HEK293T (cell line): ENCODE data around the gene ASTE1.

Experiments used
- ELF4 ChIP-seq: fragments of 450-650 bp; IDR thresholded peaks from 2 replicates; pipeline ENCODE4 v1.6.1; 2017; ENCODE audit warnings: antibody characterized with exemption
- HDGF ChIP-seq: fragments of 450-650 bp; IDR thresholded peaks from 2 replicates; pipeline ENCODE4 v1.6.1; 2017; ENCODE audit warnings: antibody characterized with exemption, borderline replicate concordance
- L3MBTL2 ChIP-seq: fragments of 450-650 bp; conservative IDR thresholded peaks from 2 replicates; pipeline ENCODE4 v1.6.1; 2016; ENCODE audit warnings: mild to moderate bottlenecking
- PKNOX1 ChIP-seq: fragments of 450-650 bp; IDR thresholded peaks from 2 replicates; pipeline ENCODE4 v1.6.1; 2016
- SP1 ChIP-seq: fragments of 450-650 bp; IDR thresholded peaks from 2 replicates; pipeline ENCODE4 v1.6.1; 2017
- TARDBP ChIP-seq: fragments of 450-650 bp; IDR thresholded peaks from 2 replicates; pipeline ENCODE4 v1.6.1; 2016

GRCh38 chr3:130969621-130970020, 57.0 kb downstream of the ASTE1 start:
- TF ChIP-seq ELF4 = no peak
- no peak for TF ChIP-seq HDGF
- no peak for TF ChIP-seq SP1
- no peak for TF ChIP-seq TARDBP
- TF ChIP-seq PKNOX1 = no peak
- no peak for TF ChIP-seq L3MBTL2
